SU-DHL-6 (cell line): ENCODE measurements around the gene TRPV5.

Experiments
- EZH2phosphoT487 ChIP-seq: fragments of 200-600 bp; sonication (generic), shearing (Covaris generic); conservative IDR thresholded peaks from 2 replicates; pipeline ENCODE4 v1.6.1; 2018; ENCODE audit warnings: mild to moderate bottlenecking, antibody characterized with exemption, low read length, moderate library complexity, mixed read lengths
- TF ChIP-seq, protein P1 (sequence below): fragments of 200-600 bp; sonication (generic); IDR thresholded peaks from one replicate; pipeline ENCODE4 v1.5.1; 2017; ENCODE audit warnings: antibody characterized with exemption, mild to moderate bottlenecking, low read length, moderate library complexity; ENCODE audit not compliant: insufficient read depth, poor library complexity, severe bottlenecking

DNA sequence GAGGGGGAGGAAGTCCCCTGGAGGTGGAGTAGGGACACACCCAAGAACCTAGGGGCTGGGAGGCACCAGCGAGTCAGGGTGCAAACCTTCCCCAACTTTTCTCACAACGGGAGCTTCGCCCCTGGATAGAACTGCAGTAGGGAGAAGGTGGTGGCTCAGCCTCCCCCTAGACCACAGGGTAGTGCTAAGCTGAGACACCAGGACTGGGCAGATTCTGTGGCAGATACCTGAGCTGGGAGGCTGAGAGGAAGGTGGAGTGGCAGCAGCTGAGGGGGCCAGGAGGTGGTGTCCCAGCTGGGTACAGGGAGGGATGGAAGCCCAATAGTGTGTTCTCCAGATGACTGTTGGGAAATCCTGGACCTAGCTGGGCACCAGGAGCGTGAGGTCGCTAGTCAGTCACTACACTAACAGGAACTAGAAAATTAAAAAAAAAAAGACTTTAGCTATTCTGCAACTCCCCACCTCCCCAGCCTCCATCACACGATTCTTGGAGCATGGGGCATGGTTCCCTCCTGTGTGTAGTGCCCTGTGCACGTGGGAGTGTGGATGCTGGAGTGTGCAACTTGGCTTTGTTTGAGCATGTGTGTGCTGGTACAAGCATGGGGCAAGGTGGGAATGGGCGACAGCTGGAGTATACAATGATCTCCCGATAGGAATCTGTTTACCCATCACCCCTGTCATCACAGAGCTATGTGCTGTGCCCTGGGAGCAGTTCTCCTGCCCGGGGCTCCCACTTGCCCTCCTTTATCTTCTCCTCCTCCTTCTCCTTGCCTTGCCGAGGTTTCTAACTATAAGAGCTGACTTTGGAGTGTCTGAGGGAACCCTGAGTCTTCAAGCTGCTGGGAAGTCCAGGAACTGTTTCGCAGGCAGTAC lies 39.2 kb downstream of the TRPV5 start:
- TF ChIP-seq, protein P1, sequence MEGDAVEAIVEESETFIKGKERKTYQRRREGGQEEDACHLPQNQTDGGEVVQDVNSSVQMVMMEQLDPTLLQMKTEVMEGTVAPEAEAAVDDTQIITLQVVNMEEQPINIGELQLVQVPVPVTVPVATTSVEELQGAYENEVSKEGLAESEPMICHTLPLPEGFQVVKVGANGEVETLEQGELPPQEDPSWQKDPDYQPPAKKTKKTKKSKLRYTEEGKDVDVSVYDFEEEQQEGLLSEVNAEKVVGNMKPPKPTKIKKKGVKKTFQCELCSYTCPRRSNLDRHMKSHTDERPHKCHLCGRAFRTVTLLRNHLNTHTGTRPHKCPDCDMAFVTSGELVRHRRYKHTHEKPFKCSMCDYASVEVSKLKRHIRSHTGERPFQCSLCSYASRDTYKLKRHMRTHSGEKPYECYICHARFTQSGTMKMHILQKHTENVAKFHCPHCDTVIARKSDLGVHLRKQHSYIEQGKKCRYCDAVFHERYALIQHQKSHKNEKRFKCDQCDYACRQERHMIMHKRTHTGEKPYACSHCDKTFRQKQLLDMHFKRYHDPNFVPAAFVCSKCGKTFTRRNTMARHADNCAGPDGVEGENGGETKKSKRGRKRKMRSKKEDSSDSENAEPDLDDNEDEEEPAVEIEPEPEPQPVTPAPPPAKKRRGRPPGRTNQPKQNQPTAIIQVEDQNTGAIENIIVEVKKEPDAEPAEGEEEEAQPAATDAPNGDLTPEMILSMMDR: no peak
- no peak for TF ChIP-seq EZH2phosphoT487
